Measurements from ENCODE around the gene TOP2B. TPM values are rescaled to one million over a fixed set of nuclear protein-coding genes. Genes with fewer than 3 reads are reported as not detected.

The TOP2B gene
- polyA plus RNA-seq (30.3 to 71.8 TPM (median 34.7 TPM) in 3 replicates), polyA minus RNA-seq (9.1 to 54.8 TPM (median 22.3 TPM) in 3 replicates)
- polyA plus RNA-seq (2011; ENCODE audit: low read depth), result 74.3 TPM
- 27.7 and 48.3 TPM in 2 replicates for polyA plus RNA-seq (2011; cell fraction: cytosol; rRNA removed)
- polyA plus RNA-seq (2011; cell fraction: nucleus; rRNA removed), result 49.5 and 73.9 TPM in 2 replicates
- polyA plus RNA-seq (2012; ENCODE audit: low replicate concordance), result 27.6 and 52.1 TPM in 2 replicates
- polyA minus RNA-seq (2011; cell fraction: cytosol; rRNA and poly(A)+ RNA removed), result 19.4 TPM
- polyA minus RNA-seq (2011; cell fraction: nucleus; rRNA and poly(A)+ RNA removed), result 30.6 and 64.1 TPM in 2 replicates

DNA sequence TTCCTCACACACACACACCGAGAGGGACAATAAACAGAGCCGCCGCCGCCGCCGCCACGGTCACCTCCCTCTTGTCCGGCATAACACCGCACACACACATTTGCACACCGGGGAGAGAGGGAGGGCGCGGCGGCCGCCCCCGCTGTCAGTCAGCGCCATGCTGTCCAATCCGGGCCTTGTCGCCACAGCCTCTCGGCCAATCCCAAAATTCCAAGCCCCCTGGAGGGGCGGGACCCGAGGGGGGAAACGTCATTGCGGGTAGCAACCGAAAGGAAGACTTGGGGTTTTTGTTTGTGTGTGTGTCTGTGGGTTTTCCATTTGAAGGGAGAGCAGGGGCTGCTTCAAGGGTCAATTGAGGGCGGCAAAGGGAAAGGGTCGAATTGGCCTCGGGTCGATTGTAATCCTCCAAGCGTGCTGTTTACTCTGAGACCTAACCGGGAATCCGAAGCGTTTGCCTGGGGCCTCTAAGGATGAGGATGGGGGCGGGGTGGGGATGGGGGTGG is at the start of gene TOP2B:
Gene TOP2B (minus strand): TSS at position 96 of the 503 bp plus-strand sequence. CDS start 610 bp downstream, outside the sequence.
- FAIRE-seq (no peak), DNase-seq (ENCODE audit: low read depth, low spot score) (peak; percentile 40)
- H3K4me2 ChIP-seq (ENCODE audit: control insufficient read depth, extremely low read depth, insufficient read depth, low read depth, low read length), result peak within 1 kb of the TSS; percentile 98
- no peaks in the 10 kb centered on the region for H3K27me3 ChIP-seq (ENCODE audit: control insufficient read depth, extremely low read depth, insufficient read depth, low read length)
- peaks cover 40% of the 10 kb centered on the region for H3K79me2 ChIP-seq (ENCODE audit: control insufficient read depth, insufficient read depth, low read length)
- peak within 1 kb of the TSS; percentile 81 to 93 (median 85) for H3K4me3 ChIP-seq (ENCODE audit: control insufficient read depth in 2 of 3, extremely low read depth in 1 of 3, insufficient read depth in 2 of 3, low read depth in 1 of 3, low read length in 3 of 3)
- dilution Hi-C loops (cut with MboI; ENCODE audit: extremely low pct_ligation_motif_present, low sequenced_read_pairs), result no loop called here
- H3K9me3 ChIP-seq (ENCODE audit: control insufficient read depth, low read depth, low read length), result no peaks in the 10 kb centered on the region
- no peaks in the 10 kb centered on the region for H3K36me3 ChIP-seq (ENCODE audit: control insufficient read depth in 2 of 2, extremely low read depth in 1 of 2, insufficient read depth in 2 of 2, low read length in 2 of 2)
- H2AFZ ChIP-seq (ENCODE audit: control insufficient read depth, low read length), result peak within 1 kb of the TSS; percentile 93
- H3K9ac ChIP-seq (ENCODE audit: control insufficient read depth, extremely low read depth, insufficient read depth, low read length), result peak within 1 kb of the TSS; percentile 87
- peak within 1 kb of the TSS; percentile 86 for H3K27ac ChIP-seq (ENCODE audit: control insufficient read depth, insufficient read depth, low read length)
- H3K4me1 ChIP-seq (ENCODE audit: control insufficient read depth, extremely low read depth, insufficient read depth, low read length), result peaks cover 16% of the 10 kb centered on the region
- peaks cover 4% of the 10 kb centered on the region for H4K20me1 ChIP-seq (ENCODE audit: control insufficient read depth, extremely low read depth, insufficient read depth, low read length)
- H3K9me1 ChIP-seq (ENCODE audit: control insufficient read depth, extremely low read depth, insufficient read depth, low read length), result no peaks in the 10 kb centered on the region
- no peak for TF ChIP-seq EZH2 (IDR thresholded peaks at IDR 0.05; ENCODE audit: low read length)

DNA sequence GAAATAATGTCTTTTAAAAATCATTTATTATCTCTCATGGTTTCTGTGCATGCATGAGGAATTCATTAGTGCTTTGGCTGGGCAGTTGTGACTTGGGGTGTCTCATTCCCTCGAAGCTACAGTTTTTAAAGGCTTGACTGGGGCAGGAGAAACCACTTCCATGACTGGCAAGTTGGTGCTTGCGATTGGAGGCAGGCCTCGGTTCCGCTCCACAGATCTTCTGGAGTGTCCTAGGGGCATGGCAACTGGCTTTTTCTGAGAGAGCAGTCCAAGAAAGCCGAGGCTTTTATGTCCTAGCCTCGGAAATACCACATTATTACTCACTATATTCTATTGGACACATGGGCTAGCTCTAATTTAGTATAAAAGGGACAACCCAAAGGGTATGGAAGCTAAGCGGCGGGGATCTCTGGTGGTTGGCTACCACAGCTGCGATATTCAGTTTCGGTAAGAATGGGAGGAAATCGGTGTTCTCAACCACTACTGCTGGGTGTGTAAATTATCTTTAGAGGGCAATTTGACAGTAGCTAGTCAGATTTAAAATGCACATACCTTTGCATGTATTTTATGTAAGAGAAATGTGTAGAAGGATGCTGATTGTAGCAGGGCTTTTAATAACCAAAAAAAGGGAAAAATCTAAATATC is 48.8 kb upstream of the TOP2B start:
- no peaks in the 10 kb centered on the region for H3K27me3 ChIP-seq (ENCODE audit: control insufficient read depth, extremely low read depth, insufficient read depth, low read length)
- no peak for TF ChIP-seq CTCF (optimal IDR thresholded peaks at IDR 0.05 in 1 of 3, IDR thresholded peaks at IDR 0.05 in 1 of 3, conservative IDR thresholded peaks at IDR 0.05 in 1 of 3; ENCODE audit: extremely low read depth in 1 of 3, insufficient read depth in 2 of 3, low read length in 3 of 3)
- TF ChIP-seq EZH2 (IDR thresholded peaks at IDR 0.05; ENCODE audit: low read length), result no peak
- H3K4me1 ChIP-seq (ENCODE audit: control insufficient read depth, extremely low read depth, insufficient read depth, low read length), result peaks cover 10% of the 10 kb centered on the region
- peak overlapping the region; percentile 56 for H3K27ac ChIP-seq (ENCODE audit: control insufficient read depth, insufficient read depth, low read length)
- H3K9me1 ChIP-seq (ENCODE audit: control insufficient read depth, extremely low read depth, insufficient read depth, low read length), result no peaks in the 10 kb centered on the region
- H3K4me3 ChIP-seq (ENCODE audit: control insufficient read depth in 2 of 3, extremely low read depth in 1 of 3, insufficient read depth in 2 of 3, low read depth in 1 of 3, low read length in 3 of 3), result peak overlapping the region in 2 of 3 experiments; percentile 49 to 65
- dilution Hi-C loops (cut with MboI; ENCODE audit: extremely low pct_ligation_motif_present, low sequenced_read_pairs), result no loop called here
- DNase-seq (ENCODE audit: low read depth, low spot score), result peak; percentile 46
- no peaks in the 10 kb centered on the region for H4K20me1 ChIP-seq (ENCODE audit: control insufficient read depth, extremely low read depth, insufficient read depth, low read length)
- peak; percentile 95 for FAIRE-seq
- H3K4me2 ChIP-seq (ENCODE audit: control insufficient read depth, extremely low read depth, insufficient read depth, low read depth, low read length), result peak overlapping the region; percentile 82
- no peaks in the 10 kb centered on the region for H3K9me3 ChIP-seq (ENCODE audit: control insufficient read depth, low read depth, low read length)
- peak overlapping the region; percentile 33 for H3K9ac ChIP-seq (ENCODE audit: control insufficient read depth, extremely low read depth, insufficient read depth, low read length)
- H3K79me2 ChIP-seq (ENCODE audit: control insufficient read depth, insufficient read depth, low read length), result no peaks in the 10 kb centered on the region
- H2AFZ ChIP-seq (ENCODE audit: control insufficient read depth, low read length), result peak overlapping the region; percentile 78
- H3K36me3 ChIP-seq (ENCODE audit: control insufficient read depth in 2 of 2, extremely low read depth in 1 of 2, insufficient read depth in 2 of 2, low read length in 2 of 2), result no peaks in the 10 kb centered on the region
